CD14-positive monocyte (primary cell): ENCODE data around the gene GRID2. TPM values are rescaled to one million over a fixed set of nuclear protein-coding genes. Genes with fewer than 3 reads are reported as not detected.

Experiments used
- DNase-seq, 3 donors: peaks; one replicate each; pipeline ENCODE4 v3.0.0-alpha.2; 2011 to 2022
- H2AFZ ChIP-seq: 2 replicates; pipeline ENCODE4 v1.6.0; 2012; ENCODE audit warnings: mild to moderate bottlenecking, low read depth, low read length, inconsistent platforms; ENCODE audit not compliant: insufficient read depth, poor library complexity, severe bottlenecking
- H3K27ac ChIP-seq, 2 donors: 1 replicate in 1 of 2; 2 replicates in 1 of 2; pipeline ENCODE4 v1.5.1; 2012 to 2013; ENCODE audit warnings: low read length in 2 of 2, control low read depth in 1 of 2, inconsistent platforms in 1 of 2, low read depth in 1 of 2, mild to moderate bottlenecking in 1 of 2
- H3K27me3 ChIP-seq, 2 donors: one replicate each; pipeline versions ENCODE4 v1.6.0 to v1.6.1; 2011 to 2013; ENCODE audit warnings: low read length in 2 of 2; ENCODE audit not compliant: control insufficient read depth in 2 of 2, insufficient read depth in 2 of 2
- H3K36me3 ChIP-seq, 2 donors: replicated peaks in 1 of 2; 1 replicate in 1 of 2; 2 replicates in 1 of 2; pipeline versions ENCODE4 v1.5.1 to v1.6.1; 2012 to 2013; ENCODE audit warnings: low read length in 2 of 2, control low read depth in 1 of 2, inconsistent platforms in 1 of 2, mild to moderate bottlenecking in 1 of 2; ENCODE audit not compliant: insufficient read depth in 2 of 2, control insufficient read depth in 1 of 2
- H3K4me1 ChIP-seq, 2 donors: 1 replicate in 1 of 2; 2 replicates in 1 of 2; pipeline versions ENCODE4 v1.5.1 to v1.6.1; 2012 to 2013; ENCODE audit warnings: low read length in 2 of 2, control low read depth in 1 of 2, inconsistent platforms in 1 of 2, mild to moderate bottlenecking in 1 of 2, moderate library complexity in 1 of 2; ENCODE audit not compliant: insufficient read depth in 2 of 2, control insufficient read depth in 1 of 2
- H3K4me2 ChIP-seq: replicated peaks from 2 replicates; pipeline ENCODE3; 2012; ENCODE audit warnings: low read length, moderate library complexity, mild to moderate bottlenecking; ENCODE audit not compliant: poor library complexity, severe bottlenecking; ENCODE audit errors: extremely low read depth
- H3K4me3 ChIP-seq, 3 experiments: fragments of 200-600 bp in 1 of 3; sonication (generic) in 1 of 3; replicated peaks in 1 of 3; 1 replicate in 2 of 3; 2 replicates in 1 of 3; pipeline ENCODE4 v1.5.1; 2011 to 2013; ENCODE audit warnings: low read length in 3 of 3, mild to moderate bottlenecking in 3 of 3, control low read depth in 2 of 3, low read depth in 2 of 3, inconsistent platforms in 1 of 3, moderate library complexity in 1 of 3
- H3K79me2 ChIP-seq: 2 replicates; pipeline ENCODE4 v1.6.0; 2012; ENCODE audit warnings: mild to moderate bottlenecking, control low read depth, inconsistent platforms, low read length, moderate library complexity; ENCODE audit not compliant: insufficient read depth
- H3K9ac ChIP-seq: 2 replicates; pipeline ENCODE4 v1.6.0; 2017; ENCODE audit warnings: low read length, mild to moderate bottlenecking; ENCODE audit not compliant: insufficient read depth, poor library complexity, severe bottlenecking
- H3K9me3 ChIP-seq, 2 donors: replicated peaks in 1 of 2; 1 replicate in 1 of 2; 2 replicates in 1 of 2; pipeline versions ENCODE4 v1.5.1 to v1.6.1; 2012 to 2013; ENCODE audit warnings: low read length in 2 of 2, control low read depth in 1 of 2; ENCODE audit not compliant: control insufficient read depth in 1 of 2, insufficient read depth in 1 of 2
- H4K20me1 ChIP-seq: 2 replicates; pipeline ENCODE4 v1.6.0; 2012; ENCODE audit warnings: mild to moderate bottlenecking, low read length, control low read depth, moderate library complexity; ENCODE audit not compliant: insufficient read depth
- H3K27ac Mint-ChIP-seq, 7 donors: one replicate each; pipeline ENCODE4 v1.8.0; 2020; ENCODE audit warnings: mild to moderate bottlenecking in 7 of 7, mixed read lengths in 7 of 7, moderate library complexity in 6 of 7, inconsistent platforms in 2 of 7
- H3K27me3 Mint-ChIP-seq, 3 donors: one replicate each; pipeline ENCODE4 v1.8.0; 2021 to 2022; ENCODE audit warnings: low read depth in 3 of 3, mild to moderate bottlenecking in 3 of 3, mixed read lengths in 3 of 3, moderate library complexity in 3 of 3, inconsistent platforms in 1 of 3
- H3K36me3 Mint-ChIP-seq, 2 donors: one replicate each; pipeline ENCODE4 v1.8.0; 2020; ENCODE audit warnings: mixed read lengths in 2 of 2, inconsistent platforms in 1 of 2, mild to moderate bottlenecking in 1 of 2
- H3K4me1 Mint-ChIP-seq: one replicate; pipeline ENCODE4 v1.8.0; 2020; ENCODE audit warnings: mild to moderate bottlenecking, mixed read lengths
- H3K4me3 Mint-ChIP-seq, 2 donors: one replicate each; pipeline ENCODE4 v1.8.0; 2020; ENCODE audit warnings: mild to moderate bottlenecking in 2 of 2, mixed read lengths in 2 of 2, moderate library complexity in 1 of 2
- H3K9me3 Mint-ChIP-seq, 7 donors: one replicate each; pipeline ENCODE4 v1.8.0; 2020 to 2022; ENCODE audit warnings: mixed read lengths in 7 of 7, mild to moderate bottlenecking in 6 of 7, moderate library complexity in 6 of 7, inconsistent platforms in 2 of 7
- CTCF ChIP-seq: fragments of 200-600 bp; IDR thresholded peaks from one replicate; pipeline ENCODE4 v1.8.0; 2022; ENCODE audit warnings: antibody characterized with exemption, mild to moderate bottlenecking
- WGBS: methylation state at CpG from one replicate; pipeline ENCODE4 v1.1.5; 2013; ENCODE audit warnings: missing lambda C conversion rate; ENCODE audit not compliant: insufficient coverage; 5-methylcytosine and 5-hydroxymethylcytosine counted together
- intact Hi-C, 2 donors: fragments of 100-400 bp; cut with micrococcal nuclease; formaldehyde crosslinking; loops; one replicate each; pipeline versions ENCODE4 v1.15.0 to v1.15.1; 2023
- polyA plus RNA-seq, 3 donors: library from polyadenylated mRNA; depleted of rRNA in 1 of 3; unstranded in 2 of 3; stranded (reverse) in 1 of 3; fragments of 300-500 nt in 2 of 3; fragments of >200 nt in 1 of 3; fragmentation: Illumina TruSeq in 2 of 3; gene quantifications; 1 replicate in 2 of 3; 2 replicates in 1 of 3; pipeline ENCODE4 v1.2.3, GENCODE V29; 2012 to 2021

GRID2 gene
- polyA plus RNA-seq, 3 donors: not detected

GRCh38 chr4:92809381-92809780 is 505.6 kb downstream of the GRID2 start:
- no peak for TF ChIP-seq CTCF

GRCh38 chr4:92812652-92813051 is 508.9 kb downstream of the GRID2 start:
- Histone ChIP-seq H3K9ac (no peak overlapping the region), H2AFZ (no peak overlapping the region), H3K79me2 (no peaks in the 10 kb centered on the region), H3K4me2 (no peak overlapping the region), H3K36me3 (no peaks in the 10 kb centered on the region), H3K4me3 (no peak overlapping the region), H3K27me3 (no peaks in the 10 kb centered on the region), H4K20me1 (no peaks in the 10 kb centered on the region), H3K9me3 (no peaks in the 10 kb centered on the region), H3K4me1 (no peaks in the 10 kb centered on the region), H3K27ac (no peak overlapping the region)
- TF ChIP-seq CTCF: no peak
- no peaks in the 10 kb centered on the region for H3K4me1 Mint-ChIP-seq
- WGBS: no CpG with 5 or more reads among the region's 1 CpG
- H3K4me3 Mint-ChIP-seq: no peak overlapping the region
- no peak for DNase-seq
- no peaks in the 10 kb centered on the region for H3K27me3 Mint-ChIP-seq
- no peaks in the 10 kb centered on the region for H3K9me3 Mint-ChIP-seq
- no peak overlapping the region for H3K27ac Mint-ChIP-seq
- H3K36me3 Mint-ChIP-seq: no peaks in the 10 kb centered on the region
- intact Hi-C loops: no loop called here

More at GRCh38 chr4:92809381-92809780, 505.6 kb downstream of the GRID2 start:
- Mint-ChIP-seq H3K27ac (no peak overlapping the region), H3K27me3 (no peaks in the 10 kb centered on the region), H3K9me3 (no peaks in the 10 kb centered on the region), H3K4me1 (no peaks in the 10 kb centered on the region), H3K36me3 (no peaks in the 10 kb centered on the region), H3K4me3 (no peak overlapping the region)
- Histone ChIP-seq H3K27me3 (no peaks in the 10 kb centered on the region), H4K20me1 (no peaks in the 10 kb centered on the region), H3K4me1 (no peaks in the 10 kb centered on the region), H3K36me3 (no peaks in the 10 kb centered on the region), H3K9me3 (no peaks in the 10 kb centered on the region), H3K9ac (no peak overlapping the region), H3K79me2 (no peaks in the 10 kb centered on the region), H3K4me3 (no peak overlapping the region), H3K4me2 (no peak overlapping the region), H3K27ac (no peak overlapping the region), H2AFZ (no peak overlapping the region)
- intact Hi-C loops: no loop called here
- WGBS: no CpG with 5 or more reads among the region's 2 CpGs
- DNase-seq: no peak
